ENCODE data around the gene IFFO2. TPM values are rescaled to one million over a fixed set of nuclear protein-coding genes. Genes with fewer than 3 reads are reported as not detected.

The IFFO2 gene
- total and polyA plus RNA-seq, 4 donors: 0.88 to 7.4 (median 3.0) TPM

DNA sequence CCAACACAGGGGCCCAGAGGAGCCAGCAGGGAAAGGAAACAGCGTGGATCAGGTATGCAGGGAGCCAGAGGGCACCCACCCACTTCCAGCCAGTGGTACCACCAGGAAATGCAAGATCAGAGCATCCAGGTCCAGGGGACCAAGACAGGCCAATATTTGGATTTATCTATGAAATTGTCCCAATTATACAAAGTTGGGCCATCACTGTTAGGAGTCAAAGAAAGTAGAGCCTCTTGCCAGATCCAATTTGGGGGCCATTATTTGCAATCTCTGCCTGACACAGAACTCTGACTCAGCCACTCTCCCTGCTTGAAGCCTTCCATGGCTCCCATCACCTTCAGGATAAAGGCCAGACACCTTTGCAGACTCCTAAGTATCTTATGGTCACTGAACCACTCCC lies 75.9 kb downstream of the IFFO2 start (continued):
- no peak for TF ChIP-seq NR2F2 (IDR thresholded peaks at IDR 0.05)
- TF ChIP-seq FOXA1 (IDR thresholded peaks at IDR 0.05): no peak
- no peak for TF ChIP-seq SP1 (IDR thresholded peaks at IDR 0.05)
- TF ChIP-seq YY1 (IDR thresholded peaks at IDR 0.05): no peak
- TF ChIP-seq, protein P1, sequence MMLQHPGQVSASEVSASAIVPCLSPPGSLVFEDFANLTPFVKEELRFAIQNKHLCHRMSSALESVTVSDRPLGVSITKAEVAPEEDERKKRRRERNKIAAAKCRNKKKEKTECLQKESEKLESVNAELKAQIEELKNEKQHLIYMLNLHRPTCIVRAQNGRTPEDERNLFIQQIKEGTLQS (IDR thresholded peaks at IDR 0.05): no peak

DNA sequence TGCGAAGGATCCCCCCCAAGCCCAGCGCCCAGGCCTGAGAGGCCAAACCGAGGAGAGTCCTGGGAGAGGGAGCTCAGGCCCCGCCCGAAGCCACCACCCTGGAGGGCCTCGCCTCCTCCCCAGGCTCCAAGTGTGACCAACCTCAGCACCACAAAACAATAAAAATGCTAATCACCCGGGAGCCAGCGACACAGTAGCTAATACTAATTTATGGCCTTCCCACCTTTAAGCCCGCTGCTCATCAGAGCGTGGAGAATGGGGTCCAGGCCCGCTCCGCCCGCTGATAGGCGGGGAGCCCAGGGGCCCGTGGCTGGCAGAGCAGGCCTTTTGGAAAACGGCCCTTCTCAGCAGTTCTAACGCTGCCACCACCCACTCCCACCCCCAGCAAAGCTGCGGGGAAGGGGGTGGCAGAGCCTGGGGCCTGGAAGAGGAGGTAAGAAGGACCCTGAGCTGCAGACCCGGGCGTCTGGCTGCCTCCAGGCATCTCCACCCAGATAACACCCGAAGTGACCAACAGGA lies 76.6 kb downstream of the IFFO2 start:
- no peaks in the 10 kb centered on the region for H3K9me3 ChIP-seq (ENCODE audit: control insufficient read depth in 4 of 4, low read length in 3 of 4)
- TF ChIP-seq GABPA (IDR thresholded peaks at IDR 0.05 in 1 of 2, conservative IDR thresholded peaks at IDR 0.05 in 1 of 2) (no peak), REST (IDR thresholded peaks at IDR 0.05) (no peak), YY1 (IDR thresholded peaks at IDR 0.05) (no peak), MAX (IDR thresholded peaks at IDR 0.05) (no peak), EGR1 (IDR thresholded peaks at IDR 0.05; ENCODE audit: low read depth in 2 of 2) (no peak), RXRA (IDR thresholded peaks at IDR 0.05) (no peak), TAF1 (conservative IDR thresholded peaks at IDR 0.05) (no peak), RAD21 (IDR thresholded peaks at IDR 0.05) (no peak)
- TF ChIP-seq, protein P2, sequence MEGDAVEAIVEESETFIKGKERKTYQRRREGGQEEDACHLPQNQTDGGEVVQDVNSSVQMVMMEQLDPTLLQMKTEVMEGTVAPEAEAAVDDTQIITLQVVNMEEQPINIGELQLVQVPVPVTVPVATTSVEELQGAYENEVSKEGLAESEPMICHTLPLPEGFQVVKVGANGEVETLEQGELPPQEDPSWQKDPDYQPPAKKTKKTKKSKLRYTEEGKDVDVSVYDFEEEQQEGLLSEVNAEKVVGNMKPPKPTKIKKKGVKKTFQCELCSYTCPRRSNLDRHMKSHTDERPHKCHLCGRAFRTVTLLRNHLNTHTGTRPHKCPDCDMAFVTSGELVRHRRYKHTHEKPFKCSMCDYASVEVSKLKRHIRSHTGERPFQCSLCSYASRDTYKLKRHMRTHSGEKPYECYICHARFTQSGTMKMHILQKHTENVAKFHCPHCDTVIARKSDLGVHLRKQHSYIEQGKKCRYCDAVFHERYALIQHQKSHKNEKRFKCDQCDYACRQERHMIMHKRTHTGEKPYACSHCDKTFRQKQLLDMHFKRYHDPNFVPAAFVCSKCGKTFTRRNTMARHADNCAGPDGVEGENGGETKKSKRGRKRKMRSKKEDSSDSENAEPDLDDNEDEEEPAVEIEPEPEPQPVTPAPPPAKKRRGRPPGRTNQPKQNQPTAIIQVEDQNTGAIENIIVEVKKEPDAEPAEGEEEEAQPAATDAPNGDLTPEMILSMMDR (IDR thresholded peaks at IDR 0.05; ENCODE audit: low read depth, low read length, missing input control): no peak
- TF ChIP-seq, protein P1 (IDR thresholded peaks at IDR 0.05): no peak
- H3K9ac ChIP-seq (ENCODE audit: low read depth in 1 of 2, low read length in 2 of 2): no peak overlapping the region
- no peak overlapping the region for H3K27ac ChIP-seq (ENCODE audit: low read depth in 1 of 2, low read length in 2 of 2)
- no peak for DNase-seq (ENCODE audit: low spot score)
- peaks cover 25 to 79% (median 39%) of the 10 kb centered on the region in 4 donors for H3K36me3 ChIP-seq (ENCODE audit: control insufficient read depth in 4 of 4, insufficient read depth in 3 of 4, low read depth in 1 of 4, low read length in 3 of 4)
- no peaks in the 10 kb centered on the region for H3K27me3 ChIP-seq (ENCODE audit: control insufficient read depth in 4 of 4, insufficient read depth in 4 of 4, low read length in 3 of 4)
- H3K4me1 ChIP-seq (ENCODE audit: control insufficient read depth in 4 of 4, insufficient read depth in 4 of 4, low read length in 3 of 4): peaks cover 0 to 4% (median 0%) of the 10 kb centered on the region in 4 donors
- no peak overlapping the region for H3K4me3 ChIP-seq (ENCODE audit: low read depth in 1 of 3, low read length in 3 of 3)
- WGBS: 87% methylated on average over 21 of the region's 21 CpGs

DNA sequence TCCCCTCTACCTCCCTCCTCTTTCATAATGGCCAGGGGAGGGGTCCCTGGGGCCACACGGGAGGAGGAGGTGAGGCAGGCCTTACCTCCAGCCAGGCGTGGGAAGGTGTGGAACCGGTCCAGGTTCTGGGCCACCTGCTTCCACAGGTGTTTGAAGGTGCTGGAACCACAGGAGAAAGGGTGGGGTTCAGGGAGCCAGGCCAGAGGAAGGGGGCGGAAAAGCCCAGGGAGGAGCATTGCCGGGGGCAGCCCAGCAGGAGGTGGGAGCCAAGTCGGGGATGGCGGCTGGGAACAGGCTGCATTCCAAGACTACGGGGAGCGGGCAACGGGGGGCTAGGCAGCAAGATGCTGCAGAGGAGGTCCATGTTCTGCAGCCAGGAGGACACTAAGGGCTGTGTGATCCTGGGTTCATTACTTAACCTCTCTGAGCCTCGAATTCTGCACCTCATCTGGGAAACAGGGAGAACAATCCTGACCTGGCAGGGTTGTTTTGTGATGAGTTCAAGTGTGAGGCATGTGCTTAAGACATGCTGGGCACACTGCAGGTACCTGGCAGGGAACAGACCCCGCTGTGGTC lies 77.2 kb downstream of the IFFO2 start:
- WGBS: 89% methylated on average over 12 of the region's 12 CpGs

More for the DNA sequence above, 77.2 kb downstream of the IFFO2 start:
- Histone ChIP-seq H3K27me3 (ENCODE audit: control insufficient read depth in 4 of 4, insufficient read depth in 4 of 4, low read length in 3 of 4) (no peaks in the 10 kb centered on the region), H3K27ac (ENCODE audit: low read depth in 1 of 2, low read length in 2 of 2) (no peak overlapping the region), H3K4me3 (ENCODE audit: low read depth in 1 of 3, low read length in 3 of 3) (no peak overlapping the region), H3K36me3 (ENCODE audit: control insufficient read depth in 4 of 4, insufficient read depth in 3 of 4, low read depth in 1 of 4, low read length in 3 of 4) (peaks cover 25 to 76% (median 39%) of the 10 kb centered on the region in 4 donors), H3K9ac (ENCODE audit: low read depth in 1 of 2, low read length in 2 of 2) (no peak overlapping the region), H3K4me1 (ENCODE audit: control insufficient read depth in 4 of 4, insufficient read depth in 4 of 4, low read length in 3 of 4) (peaks cover 0 to 4% (median 0%) of the 10 kb centered on the region in 4 donors), H3K9me3 (ENCODE audit: control insufficient read depth in 4 of 4, low read length in 3 of 4) (no peaks in the 10 kb centered on the region)
- no peak for DNase-seq (ENCODE audit: low spot score)
- TF ChIP-seq FOXA2 (IDR thresholded peaks at IDR 0.05) (no peak), HNF4G (IDR thresholded peaks at IDR 0.05) (no peak), FOXA1 (IDR thresholded peaks at IDR 0.05) (no peak), SP1 (IDR thresholded peaks at IDR 0.05) (no peak)
- TF ChIP-seq, protein P1 (IDR thresholded peaks at IDR 0.05): no peak

All from liver (tissue), 9 donors.